GM04504 (cell line): Measurements from ENCODE around the gene CTIF.
A peak's percentile ranks its signal among the peaks of the same experiment; 100 is the strongest.

Source experiments
- DNase-seq: peaks from one replicate; pipeline ENCODE4 v3.0.0-alpha.2; 2012; ENCODE audit warnings: low read depth

Gene CTIF

GRCh38 chr18:48575658-48576456, 37.0 kb downstream of the CTIF start:
- DNase-seq = no peak

GRCh38 chr18:48576457-48576771, 37.6 kb downstream of the CTIF start:
- no peak for DNase-seq

GRCh38 chr18:48577478-48578190, 38.8 kb downstream of the CTIF start:
- no peak for DNase-seq

- DNase-seq = no peak
These were observed 39.5 kb downstream of the CTIF start for GRCh38 chr18:48578289-48578688.

GRCh38 chr18:48580066-48580465, 41.2 kb downstream of the CTIF start:
- DNase-seq = no peak

- DNase-seq = no peak
These were observed 42.0 kb downstream of the CTIF start for GRCh38 chr18:48580782-48581181.

- DNase-seq = no peak
These were observed 42.4 kb downstream of the CTIF start for GRCh38 chr18:48581206-48581605.

GRCh38 chr18:48581941-48582340, 43.1 kb downstream of the CTIF start:
- no peak for DNase-seq

GRCh38 chr18:48582946-48583345, 44.1 kb downstream of the CTIF start:
- no peak for DNase-seq

- no peak for DNase-seq
These were observed 44.7 kb downstream of the CTIF start for GRCh38 chr18:48583573-48583972.

GRCh38 chr18:48589797-48590519, 51.1 kb downstream of the CTIF start:
- no peak for DNase-seq

GRCh38 chr18:48590678-48591077, 51.8 kb downstream of the CTIF start:
- DNase-seq = peak; percentile 89

- no peak for DNase-seq
These were observed 53.8 kb downstream of the CTIF start for GRCh38 chr18:48592540-48593171.

- DNase-seq = no peak
These were observed 55.8 kb downstream of the CTIF start for GRCh38 chr18:48594471-48595094.

GRCh38 chr18:48595703-48596218, 56.9 kb downstream of the CTIF start:
- DNase-seq = no peak

GRCh38 chr18:48597110-48597509, 58.3 kb downstream of the CTIF start:
- no peak for DNase-seq

- no peak for DNase-seq
These were observed 58.8 kb downstream of the CTIF start for GRCh38 chr18:48597671-48598070.

- no peak for DNase-seq
These were observed 60.6 kb downstream of the CTIF start for GRCh38 chr18:48599391-48599790.

- DNase-seq = no peak
These were observed 61.2 kb downstream of the CTIF start for GRCh38 chr18:48600046-48600445.

- no peak for DNase-seq
These were observed 61.7 kb downstream of the CTIF start for GRCh38 chr18:48600456-48601090.

- no peak for DNase-seq
These were observed 62.5 kb downstream of the CTIF start for GRCh38 chr18:48601343-48601742.
